GM21786 (cell line): ENCODE data around the gene PRPH.

Source experiments
- ATAC-seq: cut with Tn5 transposase; IDR thresholded peaks from one replicate; pipeline ENCODE4 v1.9.1; 2021; ENCODE audit not compliant: unreplicated experiment

The PRPH gene

DNA sequence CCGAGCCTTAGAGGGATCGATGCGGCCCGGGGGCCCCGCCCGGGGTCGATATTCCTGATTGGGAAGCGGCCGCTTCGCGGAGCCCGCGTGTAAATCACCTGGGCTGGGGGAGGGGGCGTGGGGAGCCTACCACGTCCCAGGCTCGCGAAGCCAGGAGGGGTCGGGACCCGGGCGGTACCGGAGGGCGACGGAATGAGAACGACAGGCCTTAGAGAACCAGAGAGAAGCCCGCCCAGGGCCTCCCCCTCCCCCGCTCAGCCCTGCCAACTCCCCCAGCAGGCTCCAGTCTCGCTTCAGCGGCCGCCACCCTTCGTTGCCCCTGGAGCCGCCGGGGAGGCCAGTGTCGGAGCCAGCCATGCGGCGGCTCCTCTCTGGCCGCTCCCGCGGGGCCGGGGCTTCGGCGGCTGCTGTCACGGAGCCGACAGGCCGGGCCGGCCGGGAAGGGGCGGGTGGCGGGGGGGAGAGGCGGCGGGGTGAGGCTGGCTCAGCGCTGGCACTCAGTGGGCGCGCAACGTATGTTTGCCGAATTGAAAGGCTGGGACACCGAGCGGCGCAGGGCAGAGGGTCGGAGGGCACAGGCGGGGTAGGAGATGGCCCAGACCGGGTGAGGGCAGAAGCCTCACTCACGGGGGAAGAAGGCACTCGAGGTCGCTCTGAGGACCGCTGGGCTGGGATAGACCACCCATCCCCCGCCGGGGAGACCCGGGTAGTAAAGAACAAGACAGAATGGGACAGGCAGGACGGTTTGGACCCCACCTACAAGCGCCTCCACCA is 50.3 kb downstream of the PRPH start:
- peak; percentile 37 for ATAC-seq

DNA sequence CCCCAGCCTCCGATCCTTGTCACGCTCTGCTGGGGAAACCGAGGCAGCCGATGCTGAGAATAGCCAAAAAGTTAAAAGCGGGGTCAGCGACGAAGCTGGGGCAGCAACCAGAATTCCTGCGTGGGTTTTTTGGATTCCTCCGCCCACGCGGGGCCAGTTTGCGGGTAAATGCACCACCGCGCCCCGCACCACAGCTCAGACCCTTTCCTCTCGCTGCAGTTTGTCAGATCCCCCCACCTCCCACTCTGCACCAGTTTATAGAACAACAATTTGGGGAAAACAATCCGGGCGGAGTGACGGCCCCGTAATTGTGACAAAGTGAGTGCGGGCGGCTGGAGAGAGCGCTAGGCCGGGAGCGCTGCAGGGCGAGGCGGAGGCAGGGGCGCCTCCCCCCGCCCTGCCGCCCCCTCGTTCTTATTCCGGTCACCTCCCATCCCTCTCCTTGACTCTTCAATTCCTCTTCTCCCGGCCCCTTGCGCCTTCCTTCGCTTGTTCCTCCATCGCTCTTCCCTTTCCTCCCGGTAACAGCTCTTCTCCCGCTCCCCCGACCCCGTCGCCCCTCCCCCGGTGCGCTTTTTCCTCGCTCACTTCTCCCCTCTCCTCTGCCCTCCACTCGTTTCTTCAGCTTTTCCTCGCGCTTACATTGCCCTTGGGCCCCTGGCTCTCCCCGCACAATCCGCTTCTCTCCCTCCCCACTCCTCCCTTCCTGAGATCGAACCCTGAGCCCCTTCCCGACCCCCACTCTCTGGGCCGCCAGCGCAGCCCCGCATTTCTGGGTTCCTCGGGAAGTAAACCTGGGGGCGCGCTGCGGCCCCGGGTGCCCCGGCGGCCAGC is 51.1 kb downstream of the PRPH start:
- ATAC-seq, result no peak

DNA sequence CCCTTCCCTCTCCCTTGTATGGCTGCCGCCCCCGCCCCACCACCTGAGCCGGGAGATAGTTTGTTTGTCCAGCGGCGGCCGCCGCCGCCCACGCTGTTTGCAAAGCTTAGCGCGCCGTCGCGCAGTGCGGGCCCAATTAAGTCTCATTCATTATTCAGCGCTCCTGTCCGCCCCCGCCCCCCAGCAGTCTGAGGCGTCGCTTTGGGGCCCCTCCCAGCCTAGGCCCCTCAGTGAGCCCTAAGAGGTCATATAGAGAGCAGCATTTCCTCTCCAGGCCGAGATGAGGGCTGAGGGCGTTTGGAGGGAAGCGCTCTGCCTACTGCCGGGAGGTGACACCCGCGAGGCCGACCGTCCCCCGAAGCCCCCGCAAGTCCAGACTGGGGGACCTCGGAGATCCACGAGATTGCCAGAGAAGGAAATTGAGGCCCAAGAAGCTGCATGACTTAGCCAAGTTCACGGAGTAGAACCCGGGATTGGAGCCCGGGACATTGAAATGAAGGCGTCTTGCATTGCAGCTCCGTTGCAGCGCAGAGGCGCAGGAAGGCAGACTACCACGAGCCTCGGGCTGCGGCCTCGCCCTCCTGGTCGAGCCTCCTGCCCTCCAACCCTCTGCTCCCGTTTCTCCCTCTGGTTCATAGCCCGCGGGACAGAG is 51.8 kb downstream of the PRPH start, which contains the start of gene DNAJC22:
Gene DNAJC22, plus strand, starts transcription at position 230 of the 652 bp plus-strand sequence. CDS start 1,985 bp downstream, outside the sequence.
- ATAC-seq, result no peak

DNA sequence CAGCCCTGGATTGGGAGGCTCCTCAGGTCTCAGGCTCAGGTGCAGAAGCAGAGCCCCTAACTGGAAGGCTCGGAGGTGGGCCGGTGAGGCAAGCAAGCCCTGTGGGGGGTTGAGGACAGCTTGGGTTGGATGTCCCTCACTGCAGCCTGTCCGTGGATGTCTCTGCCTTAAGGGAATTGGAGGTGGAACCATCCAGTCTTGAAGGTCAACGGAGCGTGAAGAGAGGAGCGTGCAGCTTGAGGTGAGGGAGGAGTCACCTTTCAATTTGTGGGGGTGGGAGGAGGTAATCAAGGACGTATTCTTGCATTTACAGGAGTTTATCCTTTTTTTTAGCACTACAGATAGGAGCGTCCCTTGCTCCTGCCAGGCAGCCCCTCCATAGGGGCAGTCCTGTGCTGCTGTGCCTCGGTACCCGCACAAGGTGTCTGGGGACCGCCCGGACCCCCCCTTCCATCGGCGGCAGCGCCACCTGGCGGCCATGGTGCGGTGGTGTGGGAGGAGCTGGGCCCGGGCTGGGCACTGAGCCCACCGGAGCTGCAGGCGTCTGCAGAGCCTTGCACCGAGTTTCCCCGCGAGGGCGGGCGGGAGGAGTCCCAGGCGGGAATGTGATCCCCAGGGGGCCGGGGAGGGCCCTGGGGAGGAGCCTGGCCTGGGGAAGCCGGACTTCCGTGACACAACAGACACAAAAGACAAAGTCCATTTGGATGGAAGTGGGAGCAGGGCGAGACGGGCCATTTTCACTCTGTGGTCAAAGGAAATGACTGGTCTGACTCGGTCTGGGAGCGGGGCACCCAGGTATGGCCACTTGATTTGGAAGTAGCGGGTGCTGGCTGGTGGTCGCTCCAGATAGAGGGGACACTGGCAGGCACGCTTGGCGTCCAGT is 52.6 kb downstream of the PRPH start:
- ATAC-seq, result no peak
